Thoracic aorta (tissue), 2 donors: ENCODE data around the gene MAP3K9. TPM values are rescaled to one million over a fixed set of nuclear protein-coding genes. Genes with fewer than 3 reads are reported as not detected.
"Not testable (repeated sequence)": the region's sequence is repeated elsewhere in the genome, so short reads cannot be mapped to it uniquely, and the experiment has no call there.

Experiments used
- ATAC-seq: fragments of 150-250 bp; one replicate; pipeline ENCODE4 v1.8.0; 2017; ENCODE audit warnings: low read depth; ENCODE audit not compliant: insufficient number of reproducible peaks, low FRiP score
- DNase-seq: peaks from one replicate; pipeline ENCODE4 v3.0.0-alpha.2; 2020; ENCODE audit warnings: low spot score
- H3K27ac ChIP-seq, 2 donors: fragments of 200-600 bp; sonication (generic); 1 replicate in 1 of 2; 2 replicates in 1 of 2; pipeline ENCODE4 v1.5.1; 2016; ENCODE audit warnings: mild to moderate bottlenecking in 2 of 2, moderate library complexity in 2 of 2
- H3K27me3 ChIP-seq: fragments of 200-600 bp; sonication (generic); replicated peaks from 2 replicates; pipeline ENCODE4 v1.6.0; 2016; ENCODE audit warnings: mild to moderate bottlenecking; ENCODE audit not compliant: insufficient read depth
- H3K36me3 ChIP-seq: fragments of 200-600 bp; sonication (generic); one replicate; pipeline ENCODE4 v1.5.1; 2016
- H3K4me1 ChIP-seq, 2 donors: fragments of 200-600 bp; sonication (generic); 1 replicate in 1 of 2; 2 replicates in 1 of 2; pipeline versions ENCODE4 v1.5.1 to v1.6.0; 2016; ENCODE audit warnings: low read depth in 2 of 2, mild to moderate bottlenecking in 1 of 2; ENCODE audit not compliant: control insufficient read depth in 1 of 2
- H3K4me3 ChIP-seq: fragments of 200-600 bp; sonication (generic); 2 replicates; pipeline ENCODE4 v1.5.1; 2016; ENCODE audit warnings: mild to moderate bottlenecking
- H3K9me3 ChIP-seq: fragments of 200-600 bp; sonication (generic); 2 replicates; pipeline ENCODE4 v1.5.1; 2016
- CTCF ChIP-seq: fragments of 200-600 bp; sonication (generic); IDR thresholded peaks from one replicate; pipeline ENCODE4 v1.5.1; 2019; ENCODE audit warnings: antibody characterized with exemption
- total RNA-seq, 2 donors: library from RNA; depleted of rRNA; stranded (reverse); fragments of >200 nt; gene quantifications; one replicate each; pipeline versions ENCODE4 v1.1.0 to v1.2.3, GENCODE V29; 2016

MAP3K9 gene
- 1 to 10 TPM in 1 of 2 donors, under 1 TPM in 1; 0.63 to 1.1 TPM for total RNA-seq

- H3K4me3 ChIP-seq, result peak within 1 kb of the TSS; percentile 82
- TF ChIP-seq CTCF, result no peak
- no peak for DNase-seq
- H3K9me3 ChIP-seq, result no peaks in the 10 kb centered on the region
- peaks cover 0 to 14% of the 10 kb centered on the region in 2 donors for H3K4me1 ChIP-seq
- peak; percentile 50 for ATAC-seq
- peaks cover 11% of the 10 kb centered on the region for H3K27me3 ChIP-seq
- no peak within 1 kb of the TSS for H3K27ac ChIP-seq
- no peaks in the 10 kb centered on the region for H3K36me3 ChIP-seq
Observed at GRCh38 chr14:70809225-70810219, at the start of gene MAP3K9. MAP3K9 (minus strand) TSS chr14:70809513; CDS start chr14:70809171, 342 bp downstream.

- no peak overlapping the region for H3K27ac ChIP-seq
- no peaks in the 10 kb centered on the region for H3K4me1 ChIP-seq
- ATAC-seq (no peak), DNase-seq (no peak)
- no peaks in the 10 kb centered on the region for H3K27me3 ChIP-seq
- no peaks in the 10 kb centered on the region for H3K9me3 ChIP-seq
- no peaks in the 10 kb centered on the region for H3K36me3 ChIP-seq
- no peak for TF ChIP-seq CTCF
- no peak overlapping the region for H3K4me3 ChIP-seq
Observed at GRCh38 chr14:70858641-70859040, 49.3 kb upstream of the MAP3K9 start.

GRCh38 chr14:70857496-70857890 is 48.2 kb upstream of the MAP3K9 start:
- Histone ChIP-seq H3K4me3 (no peak overlapping the region), H3K27me3 (no peaks in the 10 kb centered on the region), H3K4me1 (no peaks in the 10 kb centered on the region), H3K36me3 (no peaks in the 10 kb centered on the region), H3K9me3 (no peaks in the 10 kb centered on the region), H3K27ac (no peak overlapping the region)
- DNase-seq, result no peak
- no peak for TF ChIP-seq CTCF
- no peak for ATAC-seq

GRCh38 chr14:70856851-70857495 is 47.7 kb upstream of the MAP3K9 start:
- Histone ChIP-seq H3K9me3 (no peaks in the 10 kb centered on the region), H3K4me1 (no peaks in the 10 kb centered on the region), H3K36me3 (no peaks in the 10 kb centered on the region), H3K27me3 (no peaks in the 10 kb centered on the region), H3K27ac (no peak overlapping the region), H3K4me3 (no peak overlapping the region)
- DNase-seq (no peak), ATAC-seq (no peak)
- TF ChIP-seq CTCF, result no peak

GRCh38 chr14:70855486-70855885 is 46.2 kb upstream of the MAP3K9 start:
- Histone ChIP-seq H3K4me1 (no peaks in the 10 kb centered on the region), H3K9me3 (no peaks in the 10 kb centered on the region), H3K36me3 (no peaks in the 10 kb centered on the region), H3K4me3 (no peak overlapping the region), H3K27me3 (no peaks in the 10 kb centered on the region), H3K27ac (no peak overlapping the region)
- DNase-seq (no peak), ATAC-seq (no peak)
- no peak for TF ChIP-seq CTCF

GRCh38 chr14:70853658-70854057 is 44.3 kb upstream of the MAP3K9 start:
- not testable (repeated sequence) for H3K4me1 ChIP-seq, ATAC-seq, H3K4me3 ChIP-seq, H3K27me3 ChIP-seq, H3K36me3 ChIP-seq, H3K9me3 ChIP-seq, DNase-seq, H3K27ac ChIP-seq
